ENCODE data around the gene G0S2.
"Not testable (repeated sequence)": the region's sequence is repeated elsewhere in the genome, so short reads cannot be mapped to it uniquely, and the experiment has no call there.

The G0S2 gene

GRCh38 chr1:209685821-209686220 is 10.6 kb downstream of the G0S2 start:
- DNase-seq, result no peak

- DNase-seq, result no peak
These were observed 11.1 kb downstream of the G0S2 start for GRCh38 chr1:209686322-209686721.

DNA sequence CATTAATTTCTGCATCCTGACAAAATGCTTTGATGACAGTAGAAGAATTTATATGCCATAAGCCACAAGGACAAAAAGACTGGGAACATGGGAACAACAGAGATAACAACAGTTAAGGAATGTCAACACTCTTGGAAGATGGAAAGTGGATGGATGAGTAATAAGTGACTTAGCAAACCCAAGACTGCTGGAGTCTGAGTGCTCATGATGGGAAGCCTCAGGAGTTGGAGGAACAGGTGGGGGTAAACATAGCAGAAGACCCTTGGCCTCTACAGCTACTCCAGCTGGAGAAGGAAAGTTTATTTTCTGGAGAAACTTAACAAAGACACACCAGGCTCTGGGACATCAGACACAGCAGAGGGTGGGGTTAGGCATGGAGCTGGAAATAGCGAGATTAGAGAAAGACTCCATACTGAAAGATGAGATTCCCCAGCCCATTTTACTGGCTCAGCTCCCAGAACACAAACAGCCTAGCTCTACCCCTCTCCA is 13.6 kb downstream of the G0S2 start:
- DNase-seq, result peak; percentile 30

DNA sequence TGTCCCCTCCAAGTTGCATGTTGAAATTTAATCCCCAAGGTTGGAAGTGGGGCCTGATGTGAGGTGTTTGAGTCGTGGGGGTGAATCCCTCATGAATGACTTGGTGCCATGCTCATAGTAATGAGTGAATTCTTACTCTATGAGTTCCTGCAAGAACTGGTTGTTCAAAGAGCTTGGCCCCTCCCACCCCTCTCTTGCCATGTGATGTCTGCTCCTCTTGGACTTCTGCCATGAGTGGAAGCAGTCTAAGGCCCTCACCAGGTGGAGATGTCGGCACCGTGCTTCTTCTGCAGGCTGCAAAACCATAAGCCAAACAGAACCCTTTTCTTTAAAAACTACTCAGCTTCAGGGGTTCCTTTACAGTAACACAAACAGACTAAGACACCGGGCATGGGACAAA is 14.3 kb downstream of the G0S2 start:
- DNase-seq, result no peak

DNA sequence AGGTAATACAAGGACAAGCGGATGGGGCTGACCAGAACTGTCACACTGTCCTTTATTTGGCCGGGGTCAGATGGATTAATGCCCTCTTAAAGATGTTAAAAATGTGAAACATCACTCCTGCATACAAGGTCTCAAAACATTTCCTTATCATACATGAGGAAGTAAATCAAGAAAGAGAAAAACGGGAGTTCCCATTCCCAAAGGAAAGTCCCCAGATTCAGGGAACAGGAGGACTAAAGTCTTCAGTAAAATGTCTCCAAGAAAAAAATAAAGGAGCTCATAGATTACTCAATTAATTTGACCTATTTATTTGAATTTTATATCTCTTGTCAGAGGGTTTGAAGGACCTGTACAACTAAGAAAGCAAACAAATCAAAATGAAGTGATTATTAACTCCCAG is 16.0 kb downstream of the G0S2 start:
- DNase-seq, result no peak

DNA sequence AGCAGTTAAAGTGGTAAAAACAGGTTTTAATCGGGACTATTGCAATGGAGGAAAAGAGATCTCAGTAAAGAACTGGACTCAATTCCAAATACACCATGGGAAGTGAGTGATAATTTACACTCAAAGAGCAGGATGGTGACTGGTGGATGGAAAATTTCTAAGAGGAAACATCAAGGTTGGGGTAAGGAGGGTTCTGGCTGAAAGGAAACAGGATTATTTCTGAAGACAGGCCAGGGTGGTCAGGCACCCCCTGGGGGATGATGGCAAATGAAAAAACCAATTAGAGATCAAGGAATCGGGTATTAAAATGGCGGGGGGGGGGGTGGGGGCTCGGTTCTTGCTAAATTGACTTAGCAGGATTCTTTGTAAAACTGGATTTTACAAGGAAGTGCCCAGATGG is 17.1 kb downstream of the G0S2 start:
- DNase-seq, result no peak

DNA sequence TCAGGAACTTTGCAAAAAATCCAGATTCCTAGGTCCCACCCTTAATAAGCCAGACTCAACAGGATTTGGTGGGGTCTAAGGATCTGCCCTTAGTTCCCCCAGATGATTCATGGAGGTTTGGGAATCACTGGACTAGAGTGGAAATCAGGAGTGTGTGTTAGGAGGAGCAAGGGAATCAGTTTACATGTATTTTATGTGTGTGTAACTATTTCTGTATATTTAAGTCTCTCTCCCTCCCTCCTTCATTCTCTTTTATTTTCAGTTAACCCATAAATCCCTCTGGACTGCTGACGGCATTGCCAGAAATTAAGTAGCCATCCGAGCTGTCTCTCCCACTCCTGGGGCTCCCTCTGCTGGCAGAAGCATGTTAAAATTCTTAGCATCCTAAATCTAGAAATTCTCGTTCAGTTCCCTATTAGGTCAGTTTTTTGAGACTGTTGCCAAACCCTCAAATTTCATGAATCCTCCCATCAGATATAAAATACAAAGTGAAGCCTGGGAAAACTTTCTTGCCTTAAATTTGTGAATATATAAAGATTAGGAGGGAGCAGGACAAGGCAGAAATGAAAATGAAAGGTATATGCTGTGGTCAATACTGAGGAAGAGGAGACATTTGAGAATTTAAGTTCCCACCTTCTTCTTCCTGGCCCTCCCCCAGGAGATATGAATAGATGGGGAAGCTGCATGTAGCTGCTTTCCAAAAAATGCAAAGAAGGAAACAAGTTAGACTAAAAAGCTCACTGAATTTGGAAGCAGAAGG is 17.7 kb downstream of the G0S2 start:
- DNase-seq, result peak; percentile 83

DNA sequence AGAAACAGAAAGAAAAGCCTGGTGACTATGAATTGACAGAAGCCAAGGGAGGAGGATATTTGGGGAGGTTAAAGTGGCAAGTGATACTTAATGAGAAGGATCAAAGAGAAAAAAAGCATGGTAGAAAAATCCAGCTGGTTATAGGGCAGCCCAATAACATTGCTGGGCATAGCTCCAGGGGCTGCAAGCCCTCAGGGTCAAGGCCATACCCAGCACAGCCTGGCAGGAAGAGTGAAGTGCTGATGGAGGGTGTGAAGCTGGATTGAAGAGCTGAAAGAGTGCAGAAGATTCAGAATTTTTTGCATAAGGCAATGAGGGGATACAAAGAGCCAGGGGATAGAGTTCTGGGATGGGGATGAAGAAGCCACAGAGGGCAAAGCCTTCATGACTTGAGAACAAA is 21.5 kb downstream of the G0S2 start:
- DNase-seq, result no peak

- no peak for DNase-seq
These were observed 21.9 kb downstream of the G0S2 start for GRCh38 chr1:209697126-209697525.

- DNase-seq, result not testable (repeated sequence)
These were observed 25.5 kb downstream of the G0S2 start for GRCh38 chr1:209700686-209701085.

- no peak for DNase-seq
These were observed 27.6 kb downstream of the G0S2 start for GRCh38 chr1:209702832-209703231.

DNA sequence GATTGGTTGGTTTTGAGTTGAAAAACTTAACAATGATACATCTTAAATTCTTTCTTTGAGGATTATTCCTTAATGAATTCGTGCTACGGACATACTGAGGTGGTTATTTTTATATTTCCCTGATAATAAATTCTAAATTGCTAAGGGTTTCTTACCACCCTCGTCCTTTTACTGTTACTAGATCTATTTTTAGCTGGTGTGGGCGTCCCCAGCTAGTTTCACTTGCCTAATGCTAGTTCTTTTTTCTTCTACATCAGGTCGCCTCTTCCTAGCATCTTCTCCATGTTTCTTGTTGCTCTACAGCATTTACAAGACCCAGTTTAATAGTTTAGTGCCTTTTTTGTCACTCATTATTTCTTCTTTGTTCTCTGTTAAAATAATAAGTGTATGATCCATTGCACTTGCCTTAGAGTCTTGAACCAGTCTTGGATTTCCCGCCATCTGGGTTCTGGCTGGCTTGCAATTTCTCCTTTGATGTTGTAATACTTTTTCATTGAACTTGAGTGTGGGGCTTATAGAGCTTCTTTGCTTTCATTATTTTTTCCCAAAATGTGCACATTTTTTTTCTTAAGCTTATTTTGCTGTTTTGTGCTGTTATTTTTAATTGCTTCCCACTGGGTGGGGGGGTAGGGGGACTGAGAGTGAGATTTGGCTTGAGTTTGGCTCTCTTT is 28.8 kb downstream of the G0S2 start:
- DNase-seq, result no peak

DNA sequence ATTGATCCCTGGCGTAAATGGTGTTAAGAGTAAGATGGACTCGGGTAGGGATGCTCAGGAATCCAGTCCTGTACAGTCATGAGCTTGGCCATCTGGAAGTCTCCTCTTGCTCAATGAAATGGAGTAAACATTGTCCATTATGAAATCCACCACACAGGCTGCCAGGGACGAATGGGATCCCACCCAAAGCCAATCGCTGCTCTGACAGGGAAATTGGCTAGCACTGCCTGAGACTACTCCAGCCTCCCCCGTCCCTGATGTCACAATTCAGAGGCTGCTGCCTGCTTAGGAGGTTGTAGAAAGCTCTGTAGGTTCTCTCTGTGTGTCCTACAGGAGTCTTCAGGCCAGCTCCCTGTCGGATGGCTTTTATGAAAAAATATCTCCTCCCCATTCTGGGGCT is 29.4 kb downstream of the G0S2 start, which contains the start of gene HSD11B1:
TSS of gene HSD11B1 (plus strand) at position 263 of the 400 bp plus-strand sequence. CDS start at position 360, 97 bp downstream.
- DNase-seq, result no peak

DNA sequence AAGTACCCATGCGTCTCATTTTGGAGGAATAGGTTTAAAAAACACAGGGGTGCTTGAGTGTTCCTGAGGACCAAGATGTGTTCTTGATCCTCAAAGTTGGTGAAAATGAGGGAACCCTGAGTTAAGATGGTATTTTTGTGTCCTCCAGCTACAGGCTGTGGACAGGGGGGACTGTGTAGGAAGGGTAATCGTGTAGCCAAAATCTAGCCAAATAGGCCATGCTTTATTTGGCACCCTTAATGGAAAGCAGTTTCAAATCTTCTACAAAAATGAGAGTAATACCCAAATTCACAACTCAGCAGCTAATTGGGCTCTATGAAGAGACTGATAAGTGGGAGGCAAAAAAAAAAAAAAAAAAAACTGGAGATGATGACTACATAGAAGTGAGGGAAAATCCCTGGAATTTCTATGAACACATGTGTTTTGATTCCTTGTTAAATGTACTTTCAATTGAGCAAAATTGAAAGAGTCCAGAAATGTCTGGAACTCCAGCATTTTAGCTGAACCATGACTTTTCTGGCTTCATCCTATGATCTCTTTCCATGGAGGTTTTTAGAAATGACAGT is 29.9 kb downstream of the G0S2 start:
- no peak for DNase-seq

- no peak for DNase-seq
These were observed 31.4 kb downstream of the G0S2 start for GRCh38 chr1:209706622-209707021.

DNA sequence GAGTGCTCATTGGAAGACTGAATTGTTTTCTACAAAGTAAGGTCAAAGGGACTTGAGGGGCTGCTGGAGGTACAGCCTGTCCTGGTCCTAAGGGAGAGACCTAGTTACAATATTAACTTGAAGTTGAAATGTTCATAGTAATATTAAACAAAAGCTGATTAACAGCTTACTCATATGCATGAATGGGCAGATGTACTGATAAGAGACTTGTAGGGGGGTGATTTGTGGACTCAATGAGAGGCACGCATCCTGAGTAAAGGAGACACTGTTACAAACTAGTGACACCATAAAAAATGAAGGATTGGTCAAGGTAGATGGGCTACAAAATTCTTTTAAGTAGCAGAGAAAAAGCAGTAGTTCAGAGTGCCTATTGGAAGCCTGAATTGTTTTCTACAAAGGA is 32.1 kb downstream of the G0S2 start:
- no peak for DNase-seq

GRCh38 chr1:209708297-209708696 is 33.1 kb downstream of the G0S2 start:
- DNase-seq, result no peak

DNA sequence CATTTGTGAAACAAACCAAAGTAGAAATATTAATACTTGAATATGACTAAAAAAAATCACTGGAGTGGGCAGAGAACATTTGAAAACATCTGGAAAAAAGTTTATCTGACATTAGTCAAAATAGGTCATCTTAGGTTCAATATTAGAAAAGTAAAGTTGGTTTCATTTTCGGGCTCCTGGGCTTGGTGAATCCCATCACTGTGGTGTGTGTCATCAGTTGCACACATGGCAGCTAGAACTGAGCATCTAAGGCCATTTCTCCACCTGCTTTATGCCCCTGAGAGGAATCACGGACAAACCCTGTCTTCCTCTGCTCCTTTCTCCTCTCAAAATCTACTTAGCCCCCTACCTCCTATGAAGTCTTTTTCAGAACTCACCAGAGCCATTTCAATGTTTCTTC is 34.9 kb downstream of the G0S2 start:
- DNase-seq, result no peak

GRCh38 chr1:209710847-209711246 is 35.6 kb downstream of the G0S2 start:
- DNase-seq, result no peak

DNA sequence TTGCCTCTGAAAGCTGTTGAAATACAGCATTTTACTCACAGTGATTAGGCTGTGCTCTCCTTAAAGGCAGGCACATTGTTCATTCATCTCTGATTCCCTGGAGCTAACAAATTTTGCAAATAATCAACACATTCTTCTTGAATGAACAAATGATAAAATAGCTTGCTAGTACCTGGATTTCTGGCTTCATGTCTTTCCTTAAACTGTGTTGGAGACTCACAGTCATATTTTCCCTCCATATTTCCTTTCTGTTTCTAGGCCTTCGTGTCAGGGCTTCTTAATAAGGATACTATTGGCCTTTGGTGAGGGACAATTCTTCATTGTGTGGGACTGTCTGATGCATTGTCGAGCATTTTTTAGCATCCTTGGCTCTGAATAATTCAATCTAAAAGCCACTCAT is 39.1 kb downstream of the G0S2 start:
- no peak for DNase-seq

DNA sequence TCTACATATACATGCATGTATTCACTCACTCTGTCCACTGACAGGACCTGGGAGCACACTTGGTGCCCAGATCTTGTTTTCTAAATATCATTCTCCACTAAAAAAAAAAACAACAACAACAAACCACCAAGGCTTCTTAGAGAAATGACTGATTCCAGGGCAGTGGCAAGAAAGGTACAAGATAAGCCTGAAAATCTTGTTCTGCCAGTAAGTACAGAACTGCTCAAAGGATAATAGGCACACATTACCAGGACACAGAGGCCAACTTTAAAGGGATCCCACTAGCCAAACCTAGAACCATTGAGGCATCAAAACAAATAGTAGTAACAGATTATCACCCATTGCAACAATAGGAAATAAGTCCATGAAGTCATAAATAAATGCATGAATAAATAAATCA is 40.1 kb downstream of the G0S2 start:
- no peak for DNase-seq

- DNase-seq, result no peak
These were observed 42.6 kb downstream of the G0S2 start for GRCh38 chr1:209717818-209718217.

DNA sequence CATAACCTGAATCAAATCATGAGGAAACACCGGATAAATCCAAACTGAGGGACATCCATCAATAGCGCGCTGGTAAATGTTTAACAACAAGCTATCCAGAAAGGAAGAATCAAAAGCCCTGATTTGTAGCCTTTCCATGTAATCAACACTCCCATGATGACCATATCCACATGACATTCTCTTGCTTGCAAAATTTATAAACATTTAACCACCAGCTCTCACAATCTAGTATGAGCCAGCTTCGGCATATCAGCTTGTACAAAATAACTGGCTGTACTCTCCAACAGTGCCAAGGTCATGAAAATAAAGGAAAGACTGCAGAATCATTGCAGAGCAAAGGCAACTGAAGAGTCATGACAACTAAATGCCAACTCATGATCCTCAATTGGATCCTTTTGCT is 45.1 kb downstream of the G0S2 start:
- DNase-seq, result no peak

DNA sequence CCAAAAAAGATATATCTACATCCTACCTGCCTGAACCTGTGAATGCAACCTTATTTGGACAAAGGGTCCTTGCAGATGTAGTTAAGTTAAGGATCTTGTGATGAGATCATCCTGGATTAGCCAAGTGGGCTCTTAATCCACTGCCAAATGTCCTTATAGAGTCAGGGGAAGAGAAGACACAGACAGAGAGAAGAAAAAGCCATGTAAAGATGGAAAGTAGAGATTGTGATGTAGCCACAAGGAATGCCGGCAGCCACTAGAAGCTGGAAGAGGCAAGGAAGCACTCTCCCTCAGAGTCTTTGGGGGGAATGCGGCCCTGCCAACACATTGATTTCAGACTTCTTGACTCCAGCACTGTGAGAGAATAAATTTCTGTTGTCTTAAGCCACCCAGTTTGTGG is 45.6 kb downstream of the G0S2 start:
- no peak for DNase-seq
